ENCODE results near the gene PLPP4.

Gene PLPP4

DNA sequence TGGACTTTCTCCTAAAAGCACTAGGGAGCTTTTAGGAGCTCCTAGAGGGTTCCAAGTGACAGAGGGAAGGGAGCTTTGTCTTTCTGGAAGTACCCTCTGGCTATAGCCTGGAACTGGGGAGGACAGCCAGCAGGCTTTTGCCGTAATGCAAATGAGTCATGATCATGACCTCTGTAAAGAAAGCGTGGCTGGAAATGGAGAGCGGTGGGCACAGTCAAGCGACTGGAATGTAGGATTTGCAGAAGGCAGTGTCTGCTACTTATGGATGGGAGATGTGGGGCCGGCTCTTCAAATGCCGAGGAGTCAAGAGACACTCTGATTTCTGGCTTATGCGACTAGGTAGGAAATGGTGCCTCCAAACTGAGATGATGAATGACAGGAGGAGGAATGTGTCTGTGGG is 34.6 kb upstream of the PLPP4 start (continued):
- TF ChIP-seq, protein P1, sequence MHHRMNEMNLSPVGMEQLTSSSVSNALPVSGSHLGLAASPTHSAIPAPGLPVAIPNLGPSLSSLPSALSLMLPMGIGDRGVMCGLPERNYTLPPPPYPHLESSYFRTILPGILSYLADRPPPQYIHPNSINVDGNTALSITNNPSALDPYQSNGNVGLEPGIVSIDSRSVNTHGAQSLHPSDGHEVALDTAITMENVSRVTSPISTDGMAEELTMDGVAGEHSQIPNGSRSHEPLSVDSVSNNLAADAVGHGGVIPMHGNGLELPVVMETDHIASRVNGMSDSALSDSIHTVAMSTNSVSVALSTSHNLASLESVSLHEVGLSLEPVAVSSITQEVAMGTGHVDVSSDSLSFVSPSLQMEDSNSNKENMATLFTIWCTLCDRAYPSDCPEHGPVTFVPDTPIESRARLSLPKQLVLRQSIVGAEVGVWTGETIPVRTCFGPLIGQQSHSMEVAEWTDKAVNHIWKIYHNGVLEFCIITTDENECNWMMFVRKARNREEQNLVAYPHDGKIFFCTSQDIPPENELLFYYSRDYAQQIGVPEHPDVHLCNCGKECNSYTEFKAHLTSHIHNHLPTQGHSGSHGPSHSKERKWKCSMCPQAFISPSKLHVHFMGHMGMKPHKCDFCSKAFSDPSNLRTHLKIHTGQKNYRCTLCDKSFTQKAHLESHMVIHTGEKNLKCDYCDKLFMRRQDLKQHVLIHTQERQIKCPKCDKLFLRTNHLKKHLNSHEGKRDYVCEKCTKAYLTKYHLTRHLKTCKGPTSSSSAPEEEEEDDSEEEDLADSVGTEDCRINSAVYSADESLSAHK (tag by site-specific recombination; IDR thresholded peaks at IDR 0.05), result no peak
- no peak for TF ChIP-seq CTCF (tag by site-specific recombination; IDR thresholded peaks at IDR 0.05)
- TF ChIP-seq, protein P2, sequence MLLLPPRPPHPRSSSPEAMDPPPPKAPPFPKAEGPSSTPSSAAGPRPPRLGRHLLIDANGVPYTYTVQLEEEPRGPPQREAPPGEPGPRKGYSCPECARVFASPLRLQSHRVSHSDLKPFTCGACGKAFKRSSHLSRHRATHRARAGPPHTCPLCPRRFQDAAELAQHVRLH (tag by site-specific recombination; IDR thresholded peaks at IDR 0.05), result no peak
- TF ChIP-seq ZBTB49 (tag by site-specific recombination; IDR thresholded peaks at IDR 0.05; ENCODE audit: low read depth), result no peak
- no peak for TF ChIP-seq ZSCAN23 (tag by site-specific recombination; IDR thresholded peaks at IDR 0.05)
- TF ChIP-seq ZBTB1 (tag by site-specific recombination; IDR thresholded peaks at IDR 0.05), result no peak
- TF ChIP-seq ZNF24 (tag by site-specific recombination; IDR thresholded peaks at IDR 0.05), result no peak

GRCh38 chr10:120423431-120424197 is 33.4 kb upstream of the PLPP4 start:
- no peak overlapping the region for H3K4me3 ChIP-seq (ENCODE audit: low read depth, low read length)
- H3K27ac ChIP-seq (ENCODE audit: extremely low read depth, low read depth, low read length), result no peak overlapping the region
- no peaks in the 10 kb centered on the region for H3K36me3 ChIP-seq (ENCODE audit: control insufficient read depth in 2 of 2, insufficient read depth in 1 of 2, low read length in 2 of 2)
- H3K9me3 ChIP-seq (ENCODE audit: control insufficient read depth, insufficient read depth, low read depth, low read length), result no peaks in the 10 kb centered on the region
- ChIA-PET CTCF (interaction anchor here (0.5 to 2.2 kb wide), 41 partner anchors 9 to 912 kb away, joined by 3 to 11 read pairs (median 5); no protein-coding TSS in a partner anchor), POLR2A (no interaction called here)
- H3K4me1 ChIP-seq (ENCODE audit: control insufficient read depth, insufficient read depth, low read length), result no peaks in the 10 kb centered on the region
- no peak for TF ChIP-seq ZNF24 (tag by site-specific recombination; IDR thresholded peaks at IDR 0.05)
- TF ChIP-seq ZNF654 (tag by site-specific recombination; IDR thresholded peaks at IDR 0.05; ENCODE audit: low read depth), result peak; percentile 61
- no peak for TF ChIP-seq ZBTB49 (tag by site-specific recombination; IDR thresholded peaks at IDR 0.05; ENCODE audit: low read depth)
- no peak for TF ChIP-seq BCL6B (tag by site-specific recombination; IDR thresholded peaks at IDR 0.05)
- TF ChIP-seq, protein P3, sequence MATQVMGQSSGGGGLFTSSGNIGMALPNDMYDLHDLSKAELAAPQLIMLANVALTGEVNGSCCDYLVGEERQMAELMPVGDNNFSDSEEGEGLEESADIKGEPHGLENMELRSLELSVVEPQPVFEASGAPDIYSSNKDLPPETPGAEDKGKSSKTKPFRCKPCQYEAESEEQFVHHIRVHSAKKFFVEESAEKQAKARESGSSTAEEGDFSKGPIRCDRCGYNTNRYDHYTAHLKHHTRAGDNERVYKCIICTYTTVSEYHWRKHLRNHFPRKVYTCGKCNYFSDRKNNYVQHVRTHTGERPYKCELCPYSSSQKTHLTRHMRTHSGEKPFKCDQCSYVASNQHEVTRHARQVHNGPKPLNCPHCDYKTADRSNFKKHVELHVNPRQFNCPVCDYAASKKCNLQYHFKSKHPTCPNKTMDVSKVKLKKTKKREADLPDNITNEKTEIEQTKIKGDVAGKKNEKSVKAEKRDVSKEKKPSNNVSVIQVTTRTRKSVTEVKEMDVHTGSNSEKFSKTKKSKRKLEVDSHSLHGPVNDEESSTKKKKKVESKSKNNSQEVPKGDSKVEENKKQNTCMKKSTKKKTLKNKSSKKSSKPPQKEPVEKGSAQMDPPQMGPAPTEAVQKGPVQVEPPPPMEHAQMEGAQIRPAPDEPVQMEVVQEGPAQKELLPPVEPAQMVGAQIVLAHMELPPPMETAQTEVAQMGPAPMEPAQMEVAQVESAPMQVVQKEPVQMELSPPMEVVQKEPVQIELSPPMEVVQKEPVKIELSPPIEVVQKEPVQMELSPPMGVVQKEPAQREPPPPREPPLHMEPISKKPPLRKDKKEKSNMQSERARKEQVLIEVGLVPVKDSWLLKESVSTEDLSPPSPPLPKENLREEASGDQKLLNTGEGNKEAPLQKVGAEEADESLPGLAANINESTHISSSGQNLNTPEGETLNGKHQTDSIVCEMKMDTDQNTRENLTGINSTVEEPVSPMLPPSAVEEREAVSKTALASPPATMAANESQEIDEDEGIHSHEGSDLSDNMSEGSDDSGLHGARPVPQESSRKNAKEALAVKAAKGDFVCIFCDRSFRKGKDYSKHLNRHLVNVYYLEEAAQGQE (tag by site-specific recombination; IDR thresholded peaks at IDR 0.05), result no peak
- peak; percentile 29; the same call in 1 of the 2 replicates for TF ChIP-seq ZNF626 (tag by site-specific recombination; IDR thresholded peaks at IDR 0.05)
- no peak for TF ChIP-seq KLF8 (tag by site-specific recombination; IDR thresholded peaks at IDR 0.05)
- peak; percentile 32; the same call in 1 of the 2 replicates for TF ChIP-seq CTCF (tag by site-specific recombination; IDR thresholded peaks at IDR 0.05)
- peak; percentile 89; the same call in 1 of the 2 replicates for TF ChIP-seq HOXC10 (CRISPR knock-in tag; IDR thresholded peaks at IDR 0.05)
- TF ChIP-seq ZNF610 (tag by site-specific recombination; IDR thresholded peaks at IDR 0.05; ENCODE audit: borderline replicate concordance), result no peak

Measured in HEK293 (cell line).